OCI-LY3 (cell line): ENCODE measurements around the gene WASHC4.

Source experiments
- H2AFZ ChIP-seq: fragments of 200-600, 300-600 bp; shearing (Covaris generic); 2 replicates; pipeline ENCODE4 v1.6.0; 2014; ENCODE audit warnings: antibody characterized with exemption, low read depth, low read length
- H3K27ac ChIP-seq: fragments of 200-600, 300-600 bp; sonication (generic); 2 replicates; pipeline ENCODE4 v1.5.1; 2014; ENCODE audit warnings: mild to moderate bottlenecking, low read length, moderate library complexity, mixed read lengths
- H3K27me3 ChIP-seq: fragments of 200-600, 300-600 bp; sonication (generic); 2 replicates; pipeline ENCODE4 v1.6.1; 2014; ENCODE audit warnings: low read depth, low read length, mixed read lengths
- H3K36me3 ChIP-seq: fragments of 200-600, 300-600 bp; sonication (generic); replicated peaks from 2 replicates; pipeline ENCODE3; 2014; ENCODE audit warnings: low read depth, low read length, mixed read lengths
- H3K4me1 ChIP-seq: fragments of 300-600, 200-600 bp; sonication (generic); 2 replicates; pipeline ENCODE4 v1.6.1; 2014; ENCODE audit warnings: low read length, mixed read lengths
- H3K4me2 ChIP-seq: fragments of 200-600, 300-600 bp; sonication (generic); 2 replicates; pipeline ENCODE4 v1.6.1; 2014; ENCODE audit warnings: low read length, mixed read lengths
- H3K4me3 ChIP-seq: fragments of 300-600, 200-600 bp; sonication (generic); 2 replicates; pipeline ENCODE4 v1.5.1; 2014; ENCODE audit warnings: antibody characterized with exemption, mild to moderate bottlenecking, low read length, moderate library complexity
- H3K79me2 ChIP-seq: fragments of 300-600, 200-600 bp; shearing (Covaris generic); 2 replicates; pipeline ENCODE4 v1.6.1; 2014; ENCODE audit warnings: mild to moderate bottlenecking, low read length, mixed read lengths
- H3K9ac ChIP-seq: fragments of 300-600, 200-600 bp; shearing (Covaris generic); 2 replicates; pipeline ENCODE4 v1.6.0; 2014; ENCODE audit warnings: mild to moderate bottlenecking, low read length, moderate library complexity
- H3K9me3 ChIP-seq: fragments of 200-600, 300-600 bp; shearing (Covaris generic); 2 replicates; pipeline ENCODE4 v1.6.1; 2014; ENCODE audit warnings: low read length, mixed read lengths; ENCODE audit not compliant: insufficient read depth
- H4K20me1 ChIP-seq: fragments of 200-600, 300-600 bp; sonication (generic); 2 replicates; pipeline ENCODE4 v1.6.1; 2016; ENCODE audit warnings: low read length, mixed read lengths; ENCODE audit not compliant: insufficient read depth
- EZH2phosphoT487 ChIP-seq: fragments of 200-600 bp; shearing (Covaris generic); IDR thresholded peaks from 2 replicates; pipeline ENCODE4 v1.6.1; 2018; ENCODE audit warnings: antibody characterized with exemption, mixed run types, low read depth
- TF ChIP-seq, protein P1 (sequence below): fragments of 200-600, 300-600 bp; sonication (generic); IDR thresholded peaks from 2 replicates; pipeline ENCODE4 v1.5.1; 2014; ENCODE audit warnings: antibody characterized with exemption, low read length, low read depth

WASHC4 gene

DNA sequence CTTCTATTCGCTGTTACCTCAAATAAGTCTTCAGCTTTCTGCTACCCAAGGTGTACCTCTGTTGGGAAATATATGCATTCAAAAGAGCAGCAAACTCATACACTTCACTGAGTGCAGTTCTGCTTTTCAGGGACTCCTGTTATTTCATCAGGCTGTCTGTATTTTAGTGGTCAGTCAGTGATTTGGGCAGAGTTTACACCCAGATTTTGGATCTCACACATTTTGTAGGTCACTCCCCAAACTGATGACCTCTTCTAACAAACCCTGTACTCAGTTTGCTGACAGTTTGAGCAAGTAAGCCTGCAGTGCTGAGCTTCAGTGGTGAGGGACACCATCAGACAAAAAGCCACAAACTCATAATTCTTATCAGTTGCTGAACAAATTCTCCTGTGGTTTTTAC is 8.2 kb upstream of the WASHC4 start:
- TF ChIP-seq, protein P1, sequence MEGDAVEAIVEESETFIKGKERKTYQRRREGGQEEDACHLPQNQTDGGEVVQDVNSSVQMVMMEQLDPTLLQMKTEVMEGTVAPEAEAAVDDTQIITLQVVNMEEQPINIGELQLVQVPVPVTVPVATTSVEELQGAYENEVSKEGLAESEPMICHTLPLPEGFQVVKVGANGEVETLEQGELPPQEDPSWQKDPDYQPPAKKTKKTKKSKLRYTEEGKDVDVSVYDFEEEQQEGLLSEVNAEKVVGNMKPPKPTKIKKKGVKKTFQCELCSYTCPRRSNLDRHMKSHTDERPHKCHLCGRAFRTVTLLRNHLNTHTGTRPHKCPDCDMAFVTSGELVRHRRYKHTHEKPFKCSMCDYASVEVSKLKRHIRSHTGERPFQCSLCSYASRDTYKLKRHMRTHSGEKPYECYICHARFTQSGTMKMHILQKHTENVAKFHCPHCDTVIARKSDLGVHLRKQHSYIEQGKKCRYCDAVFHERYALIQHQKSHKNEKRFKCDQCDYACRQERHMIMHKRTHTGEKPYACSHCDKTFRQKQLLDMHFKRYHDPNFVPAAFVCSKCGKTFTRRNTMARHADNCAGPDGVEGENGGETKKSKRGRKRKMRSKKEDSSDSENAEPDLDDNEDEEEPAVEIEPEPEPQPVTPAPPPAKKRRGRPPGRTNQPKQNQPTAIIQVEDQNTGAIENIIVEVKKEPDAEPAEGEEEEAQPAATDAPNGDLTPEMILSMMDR = no peak
- no peak for TF ChIP-seq EZH2phosphoT487
- Histone ChIP-seq H3K4me3 (no peak overlapping the region), H3K4me1 (peaks cover 10% of the 10 kb centered on the region; the same call in 1 of the 2 replicates), H2AFZ (peak overlapping the region; percentile 65; the same call in 1 of the 2 replicates), H3K36me3 (no peaks in the 10 kb centered on the region), H4K20me1 (no peaks in the 10 kb centered on the region), H3K27me3 (no peaks in the 10 kb centered on the region), H3K9ac (no peak overlapping the region), H3K9me3 (no peaks in the 10 kb centered on the region), H3K79me2 (no peaks in the 10 kb centered on the region), H3K4me2 (peak overlapping the region; percentile 16; the same call in 1 of the 2 replicates), H3K27ac (no peak overlapping the region)

DNA sequence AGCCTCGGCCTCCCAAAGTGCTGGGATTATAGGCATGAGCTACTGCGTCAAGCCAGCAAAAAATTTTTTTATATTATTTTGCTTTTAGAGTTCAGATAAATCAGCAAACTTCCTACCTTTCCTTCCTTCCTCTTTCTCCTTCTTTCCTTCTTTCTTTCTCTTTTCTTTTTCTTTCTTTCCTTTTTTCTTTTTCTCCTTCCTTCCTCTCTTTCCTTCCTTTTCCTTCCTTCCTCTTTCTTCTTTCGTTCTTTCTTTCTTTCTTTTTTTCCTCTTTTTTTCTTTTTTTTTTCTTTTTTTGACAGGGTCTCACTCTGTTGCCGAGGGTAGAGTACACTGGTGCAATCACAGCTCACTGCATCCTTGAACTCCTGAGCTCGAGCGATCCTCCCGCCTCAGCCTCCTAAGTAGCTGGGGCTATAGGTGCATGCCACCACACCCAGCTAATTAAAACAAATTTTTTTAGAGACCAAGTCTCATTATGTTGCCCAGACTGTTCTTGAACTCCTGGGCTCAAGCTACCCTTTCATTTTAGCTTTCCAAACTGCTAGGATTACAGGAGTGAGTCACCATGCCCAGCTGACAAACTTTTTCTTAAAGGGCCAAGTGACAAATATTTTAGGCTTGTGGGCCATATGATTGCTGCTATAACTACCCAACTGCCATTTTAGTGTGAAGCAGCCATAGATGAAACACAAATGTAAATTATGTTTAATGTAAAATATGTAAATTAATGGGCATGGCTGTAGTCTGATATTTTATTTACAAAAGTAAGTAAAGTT is 7.1 kb upstream of the WASHC4 start:
- TF ChIP-seq EZH2phosphoT487 = no peak
- TF ChIP-seq, protein P1 = no peak
- H2AFZ ChIP-seq = no peak overlapping the region
- no peak overlapping the region for H3K4me2 ChIP-seq

DNA sequence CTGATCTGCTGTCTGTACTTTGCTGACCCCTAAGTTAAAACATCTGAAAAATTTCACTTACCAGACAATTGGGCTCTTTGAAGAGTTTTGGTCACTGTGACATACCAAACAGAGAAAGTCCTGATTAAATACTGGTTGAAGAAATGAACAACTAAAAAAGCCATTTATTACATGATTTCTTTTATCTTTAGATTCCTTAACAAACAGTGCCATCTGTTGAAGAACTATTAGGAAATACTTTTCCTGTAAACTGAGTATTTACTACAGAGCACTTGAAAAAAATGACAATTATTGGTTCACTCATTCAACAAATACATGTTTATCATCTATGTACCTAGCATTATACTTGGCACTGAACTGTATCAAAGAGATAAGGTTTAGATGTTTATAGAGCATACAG is 6.5 kb upstream of the WASHC4 start:
- Histone ChIP-seq H3K27ac (no peak overlapping the region), H3K79me2 (no peaks in the 10 kb centered on the region), H3K36me3 (no peaks in the 10 kb centered on the region), H3K9ac (no peak overlapping the region), H3K4me3 (no peak overlapping the region), H3K9me3 (no peaks in the 10 kb centered on the region), H3K27me3 (no peaks in the 10 kb centered on the region; the same call in 1 of the 2 replicates), H3K4me1 (peaks cover 10% of the 10 kb centered on the region; the same call in 1 of the 2 replicates), H3K4me2 (no peak overlapping the region), H4K20me1 (no peaks in the 10 kb centered on the region), H2AFZ (no peak overlapping the region)
- TF ChIP-seq, protein P1 = peak; percentile 36
- no peak for TF ChIP-seq EZH2phosphoT487

More for the DNA sequence above, 7.1 kb upstream of the WASHC4 start:
- Histone ChIP-seq H3K9me3 (no peaks in the 10 kb centered on the region), H4K20me1 (no peaks in the 10 kb centered on the region), H3K27me3 (no peaks in the 10 kb centered on the region; the same call in 1 of the 2 replicates), H3K9ac (no peak overlapping the region), H3K4me3 (no peak overlapping the region), H3K79me2 (no peaks in the 10 kb centered on the region), H3K4me1 (peaks cover 10% of the 10 kb centered on the region; the same call in 1 of the 2 replicates), H3K27ac (no peak overlapping the region), H3K36me3 (no peaks in the 10 kb centered on the region)

DNA sequence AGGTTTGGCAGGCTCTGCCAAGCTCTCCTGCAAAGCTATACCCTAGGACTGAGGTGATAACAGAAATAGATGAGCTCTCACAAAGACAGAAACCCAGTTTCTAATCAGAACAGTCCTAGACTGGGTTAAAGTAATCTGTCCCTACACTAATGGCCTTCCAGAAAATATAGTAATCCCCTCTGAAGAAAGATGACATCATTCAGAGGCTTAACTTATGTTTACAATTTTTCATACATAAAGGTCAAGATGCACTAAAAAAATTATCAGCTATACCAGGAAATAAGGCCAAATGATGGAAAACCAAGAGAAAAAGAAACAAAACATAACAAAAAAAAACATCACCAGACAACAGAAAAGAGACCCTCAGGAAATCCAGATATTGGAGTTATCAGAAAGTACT is 4.9 kb upstream of the WASHC4 start:
- no peak overlapping the region for H3K27ac ChIP-seq
- no peaks in the 10 kb centered on the region for H4K20me1 ChIP-seq
- no peaks in the 10 kb centered on the region for H3K9me3 ChIP-seq
- H3K27me3 ChIP-seq = no peaks in the 10 kb centered on the region; the same call in 1 of the 2 replicates
- no peak for TF ChIP-seq EZH2phosphoT487
- TF ChIP-seq, protein P1 = no peak
- H2AFZ ChIP-seq = no peak overlapping the region
- H3K4me3 ChIP-seq = no peak overlapping the region
- no peaks in the 10 kb centered on the region for H3K36me3 ChIP-seq
- H3K9ac ChIP-seq = no peak overlapping the region
- no peak overlapping the region for H3K4me2 ChIP-seq
- peaks cover 16% of the 10 kb centered on the region for H3K4me1 ChIP-seq
- peaks cover under 1% of the 10 kb centered on the region; the same call in 1 of the 2 replicates for H3K79me2 ChIP-seq
